GM21786 (cell line): Measurements from ENCODE around the gene ARFGAP2.
"Not testable (repeated sequence)": the region's sequence is repeated elsewhere in the genome, so short reads cannot be mapped to it uniquely, and the experiment has no call there.

ENCODE experiments used
- ATAC-seq: cut with Tn5 transposase; IDR thresholded peaks from one replicate; pipeline ENCODE4 v1.9.1; 2021; ENCODE audit not compliant: unreplicated experiment

The ARFGAP2 gene

DNA sequence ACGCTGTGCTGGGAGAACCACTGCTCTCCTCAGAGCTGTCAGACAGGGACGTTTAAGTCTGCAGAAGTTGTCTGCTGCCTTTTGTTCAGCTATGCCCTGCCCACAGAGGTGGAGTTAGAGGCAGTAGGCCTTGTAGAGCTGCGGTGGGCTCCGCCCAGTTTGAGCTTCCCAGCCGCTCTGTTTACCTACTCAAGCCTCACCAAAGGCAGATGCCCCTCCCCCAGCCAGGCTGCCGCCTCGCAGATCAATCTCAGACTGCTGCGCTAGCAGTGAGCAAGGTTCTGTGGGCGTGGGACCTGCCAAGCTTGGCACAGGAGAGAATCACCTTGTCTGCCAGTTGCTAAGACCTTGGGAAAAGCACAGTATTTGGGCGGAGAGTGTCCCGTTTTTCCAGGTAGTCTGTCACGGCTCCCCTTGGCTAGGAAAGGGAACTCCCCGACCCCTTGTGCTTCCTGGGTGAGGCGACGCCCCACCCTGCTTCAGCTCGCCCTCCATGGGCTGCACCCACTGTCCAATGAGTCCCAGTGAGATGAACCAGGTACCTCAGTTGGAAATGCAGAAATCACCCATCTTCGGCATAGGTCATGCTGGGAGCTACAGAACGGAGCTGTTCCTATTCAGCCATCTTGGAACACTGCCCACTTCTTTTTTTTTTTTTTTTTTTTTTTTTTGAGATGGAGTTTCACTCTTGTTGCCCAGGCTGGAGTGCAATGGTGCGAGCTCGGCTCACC lies 57.6 kb downstream of the ARFGAP2 start:
- ATAC-seq, result not testable (repeated sequence)
